ENCODE measurements around the gene ROCK2. TPM values are rescaled to one million over a fixed set of nuclear protein-coding genes. Genes with fewer than 3 reads are reported as not detected.

Gene ROCK2
- polyA plus RNA-seq, 2 of the 4 experiments (the other 2 are of a cell fraction) = 34.0 to 38.7 TPM

DNA sequence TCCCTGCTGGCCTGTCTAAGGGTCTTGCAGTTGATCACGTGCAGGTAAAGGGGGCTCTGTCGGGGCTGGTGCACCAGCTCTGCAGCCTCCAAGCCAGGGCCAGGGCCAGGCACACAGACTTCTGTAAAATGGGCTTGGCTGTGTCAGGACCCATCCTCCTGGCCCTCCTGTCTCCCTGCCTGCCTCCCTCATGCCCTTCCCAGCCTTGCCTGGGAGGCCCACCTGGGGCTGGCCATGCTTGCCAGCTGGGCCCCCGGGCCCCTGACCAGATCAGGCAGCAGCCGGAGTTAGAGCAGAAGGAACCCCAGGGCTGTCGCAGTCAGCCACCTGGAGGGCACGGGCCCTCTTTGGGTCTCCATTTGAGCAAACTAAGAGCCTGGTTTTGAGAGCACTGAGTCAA lies 187.1 kb downstream of the ROCK2 start:
- CTCF ChIA-PET = no interaction called here
- no peak overlapping the region for H3K4me3 ChIP-seq
- POLR2A ChIA-PET = no interaction called here
- 88% methylated on average over 6 of the region's 6 CpGs for WGBS (ENCODE audit: missing lambda C conversion rate)
- no peak for TF ChIP-seq HEYL (CRISPR knock-in tag; IDR thresholded peaks at IDR 0.05)
- TF ChIP-seq HOXB13 (CRISPR knock-in tag; IDR thresholded peaks at IDR 0.05; ENCODE audit: low read depth) = no peak
- TF ChIP-seq, protein P1, sequence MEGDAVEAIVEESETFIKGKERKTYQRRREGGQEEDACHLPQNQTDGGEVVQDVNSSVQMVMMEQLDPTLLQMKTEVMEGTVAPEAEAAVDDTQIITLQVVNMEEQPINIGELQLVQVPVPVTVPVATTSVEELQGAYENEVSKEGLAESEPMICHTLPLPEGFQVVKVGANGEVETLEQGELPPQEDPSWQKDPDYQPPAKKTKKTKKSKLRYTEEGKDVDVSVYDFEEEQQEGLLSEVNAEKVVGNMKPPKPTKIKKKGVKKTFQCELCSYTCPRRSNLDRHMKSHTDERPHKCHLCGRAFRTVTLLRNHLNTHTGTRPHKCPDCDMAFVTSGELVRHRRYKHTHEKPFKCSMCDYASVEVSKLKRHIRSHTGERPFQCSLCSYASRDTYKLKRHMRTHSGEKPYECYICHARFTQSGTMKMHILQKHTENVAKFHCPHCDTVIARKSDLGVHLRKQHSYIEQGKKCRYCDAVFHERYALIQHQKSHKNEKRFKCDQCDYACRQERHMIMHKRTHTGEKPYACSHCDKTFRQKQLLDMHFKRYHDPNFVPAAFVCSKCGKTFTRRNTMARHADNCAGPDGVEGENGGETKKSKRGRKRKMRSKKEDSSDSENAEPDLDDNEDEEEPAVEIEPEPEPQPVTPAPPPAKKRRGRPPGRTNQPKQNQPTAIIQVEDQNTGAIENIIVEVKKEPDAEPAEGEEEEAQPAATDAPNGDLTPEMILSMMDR (IDR thresholded peaks at IDR 0.05) = no peak
- no peak for FAIRE-seq
- no peak overlapping the region for H3K4me2 ChIP-seq
- H3K27ac ChIP-seq = no peak overlapping the region
- ATAC-seq = no peak
- H3K9me3 ChIP-seq = no peaks in the 10 kb centered on the region
- no peak for DNase-seq (ENCODE audit: low read depth in 1 of 2, low spot score in 1 of 2)
- peaks cover 14% of the 10 kb centered on the region for H3K4me1 ChIP-seq

- CTCF ChIA-PET = interaction anchor here (1.4 to 16.6 kb wide), 2 partner anchors 24 to 255 kb away, joined by 3 to 224 read pairs; a partner anchor contains a TSS
- TF ChIP-seq KDM5A (IDR thresholded peaks at IDR 0.05) (no peak), TFCP2L1 (CRISPR knock-in tag; IDR thresholded peaks at IDR 0.05) (no peak), HDAC2 (IDR thresholded peaks at IDR 0.05) (no peak), POLR2AphosphoS2 (conservative IDR thresholded peaks at IDR 0.05; ENCODE audit: low read length) (no peak), MYC (IDR thresholded peaks at IDR 0.05; ENCODE audit: borderline replicate concordance, low read length) (no peak), RCOR1 (IDR thresholded peaks at IDR 0.05; ENCODE audit: low read depth, low read length) (no peak), HOXB5 (CRISPR knock-in tag; IDR thresholded peaks at IDR 0.05) (no peak), ZC3H11A (IDR thresholded peaks at IDR 0.05) (no peak), SMC3 (IDR thresholded peaks at IDR 0.05) (no peak), NR3C1 (IDR thresholded peaks at IDR 0.05) (no peak), CBX8 (IDR thresholded peaks at IDR 0.05) (no peak), RFX5 (IDR thresholded peaks at IDR 0.05) (no peak), RARB (CRISPR knock-in tag; IDR thresholded peaks at IDR 0.05) (no peak), HOXB13 (CRISPR knock-in tag; IDR thresholded peaks at IDR 0.05; ENCODE audit: low read depth) (no peak)
- TF ChIP-seq, protein P1 (IDR thresholded peaks at IDR 0.05) = no peak
- TF ChIP-seq, protein P2, sequence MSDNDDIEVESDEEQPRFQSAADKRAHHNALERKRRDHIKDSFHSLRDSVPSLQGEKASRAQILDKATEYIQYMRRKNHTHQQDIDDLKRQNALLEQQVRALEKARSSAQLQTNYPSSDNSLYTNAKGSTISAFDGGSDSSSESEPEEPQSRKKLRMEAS (IDR thresholded peaks at IDR 0.05) = no peak
- TF ChIP-seq, protein P3, sequence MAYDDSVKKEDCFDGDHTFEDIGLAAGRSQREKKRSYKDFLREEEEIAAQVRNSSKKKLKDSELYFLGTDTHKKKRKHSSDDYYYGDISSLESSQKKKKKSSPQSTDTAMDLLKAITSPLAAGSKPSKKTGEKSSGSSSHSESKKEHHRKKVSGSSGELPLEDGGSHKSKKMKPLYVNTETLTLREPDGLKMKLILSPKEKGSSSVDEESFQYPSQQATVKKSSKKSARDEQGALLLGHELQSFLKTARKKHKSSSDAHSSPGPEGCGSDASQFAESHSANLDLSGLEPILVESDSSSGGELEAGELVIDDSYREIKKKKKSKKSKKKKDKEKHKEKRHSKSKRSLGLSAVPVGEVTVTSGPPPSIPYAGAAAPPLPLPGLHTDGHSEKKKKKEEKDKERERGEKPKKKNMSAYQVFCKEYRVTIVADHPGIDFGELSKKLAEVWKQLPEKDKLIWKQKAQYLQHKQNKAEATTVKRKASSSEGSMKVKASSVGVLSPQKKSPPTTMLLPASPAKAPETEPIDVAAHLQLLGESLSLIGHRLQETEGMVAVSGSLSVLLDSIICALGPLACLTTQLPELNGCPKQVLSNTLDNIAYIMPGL (CRISPR knock-in tag; IDR thresholded peaks at IDR 0.05; ENCODE audit: borderline replicate concordance) = no peak
- TF ChIP-seq, protein P4, sequence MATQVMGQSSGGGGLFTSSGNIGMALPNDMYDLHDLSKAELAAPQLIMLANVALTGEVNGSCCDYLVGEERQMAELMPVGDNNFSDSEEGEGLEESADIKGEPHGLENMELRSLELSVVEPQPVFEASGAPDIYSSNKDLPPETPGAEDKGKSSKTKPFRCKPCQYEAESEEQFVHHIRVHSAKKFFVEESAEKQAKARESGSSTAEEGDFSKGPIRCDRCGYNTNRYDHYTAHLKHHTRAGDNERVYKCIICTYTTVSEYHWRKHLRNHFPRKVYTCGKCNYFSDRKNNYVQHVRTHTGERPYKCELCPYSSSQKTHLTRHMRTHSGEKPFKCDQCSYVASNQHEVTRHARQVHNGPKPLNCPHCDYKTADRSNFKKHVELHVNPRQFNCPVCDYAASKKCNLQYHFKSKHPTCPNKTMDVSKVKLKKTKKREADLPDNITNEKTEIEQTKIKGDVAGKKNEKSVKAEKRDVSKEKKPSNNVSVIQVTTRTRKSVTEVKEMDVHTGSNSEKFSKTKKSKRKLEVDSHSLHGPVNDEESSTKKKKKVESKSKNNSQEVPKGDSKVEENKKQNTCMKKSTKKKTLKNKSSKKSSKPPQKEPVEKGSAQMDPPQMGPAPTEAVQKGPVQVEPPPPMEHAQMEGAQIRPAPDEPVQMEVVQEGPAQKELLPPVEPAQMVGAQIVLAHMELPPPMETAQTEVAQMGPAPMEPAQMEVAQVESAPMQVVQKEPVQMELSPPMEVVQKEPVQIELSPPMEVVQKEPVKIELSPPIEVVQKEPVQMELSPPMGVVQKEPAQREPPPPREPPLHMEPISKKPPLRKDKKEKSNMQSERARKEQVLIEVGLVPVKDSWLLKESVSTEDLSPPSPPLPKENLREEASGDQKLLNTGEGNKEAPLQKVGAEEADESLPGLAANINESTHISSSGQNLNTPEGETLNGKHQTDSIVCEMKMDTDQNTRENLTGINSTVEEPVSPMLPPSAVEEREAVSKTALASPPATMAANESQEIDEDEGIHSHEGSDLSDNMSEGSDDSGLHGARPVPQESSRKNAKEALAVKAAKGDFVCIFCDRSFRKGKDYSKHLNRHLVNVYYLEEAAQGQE (IDR thresholded peaks at IDR 0.05) = no peak
- TF ChIP-seq, protein P5, sequence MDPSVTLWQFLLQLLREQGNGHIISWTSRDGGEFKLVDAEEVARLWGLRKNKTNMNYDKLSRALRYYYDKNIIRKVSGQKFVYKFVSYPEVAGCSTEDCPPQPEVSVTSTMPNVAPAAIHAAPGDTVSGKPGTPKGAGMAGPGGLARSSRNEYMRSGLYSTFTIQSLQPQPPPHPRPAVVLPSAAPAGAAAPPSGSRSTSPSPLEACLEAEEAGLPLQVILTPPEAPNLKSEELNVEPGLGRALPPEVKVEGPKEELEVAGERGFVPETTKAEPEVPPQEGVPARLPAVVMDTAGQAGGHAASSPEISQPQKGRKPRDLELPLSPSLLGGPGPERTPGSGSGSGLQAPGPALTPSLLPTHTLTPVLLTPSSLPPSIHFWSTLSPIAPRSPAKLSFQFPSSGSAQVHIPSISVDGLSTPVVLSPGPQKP (IDR thresholded peaks at IDR 0.05; ENCODE audit: low read depth, low read length) = no peak
- POLR2A ChIA-PET = no interaction called here
- Histone ChIP-seq H3K9me3 (no peaks in the 10 kb centered on the region), H3K27ac (peak overlapping the region in 1 of 2 experiments; percentile 90; a peak in 2 of 6 replicates), H3K4me1 (peaks cover 14% of the 10 kb centered on the region), H3K4me3 (peak overlapping the region; percentile 72; the same call in 2 of the 3 replicates), H3K4me2 (peak overlapping the region; percentile 88)
- 90% methylated on average over 9 of the region's 13 CpGs for WGBS (ENCODE audit: missing lambda C conversion rate)
- FAIRE-seq (no peak), DNase-seq (ENCODE audit: low read depth in 1 of 2, low spot score in 1 of 2) (no peak), ATAC-seq (no peak)
Observed at GRCh38 chr2:11156396-11157075, 187.9 kb downstream of the ROCK2 start.
